Endodermal cell (in vitro differentiated cells): ENCODE data around the gene AP1B1. TPM values are rescaled to one million over a fixed set of nuclear protein-coding genes. Genes with fewer than 3 reads are reported as not detected.
"Not testable (repeated sequence)": the region's sequence is repeated elsewhere in the genome, so short reads cannot be mapped to it uniquely, and the experiment has no call there.

Source experiments
- DNase-seq: peaks from one replicate; pipeline ENCODE4 v3.0.0-alpha.2; 2017
- H3K27ac ChIP-seq: 2 replicates; pipeline ENCODE4 v1.5.1; 2013; ENCODE audit warnings: mild to moderate bottlenecking, low read depth, low read length, moderate library complexity
- H3K27me3 ChIP-seq: 2 replicates; pipeline ENCODE4 v1.6.1; 2013; ENCODE audit warnings: mild to moderate bottlenecking, low read length, moderate library complexity; ENCODE audit not compliant: insufficient read depth, control insufficient read depth, poor library complexity, severe bottlenecking
- H3K36me3 ChIP-seq: 2 replicates; pipeline ENCODE4 v1.7.0; 2013; ENCODE audit warnings: mild to moderate bottlenecking, low read length, moderate library complexity; ENCODE audit not compliant: control insufficient read depth, insufficient read depth
- H3K4me1 ChIP-seq: one replicate; pipeline ENCODE4 v1.7.0; 2013; ENCODE audit warnings: low read length; ENCODE audit not compliant: control insufficient read depth, insufficient read depth
- H3K4me3 ChIP-seq: 2 replicates; pipeline ENCODE4 v1.5.1; 2013; ENCODE audit warnings: mild to moderate bottlenecking, low read length, moderate library complexity
- H3K9ac ChIP-seq: 2 replicates; pipeline ENCODE4 v1.6.1; 2013; ENCODE audit warnings: mild to moderate bottlenecking, low read length, moderate library complexity; ENCODE audit not compliant: poor library complexity, severe bottlenecking; ENCODE audit errors: extremely low read depth
- H3K9me3 ChIP-seq: 2 replicates; pipeline ENCODE4 v1.6.1; 2013; ENCODE audit warnings: mild to moderate bottlenecking, low read length, moderate library complexity; ENCODE audit not compliant: control insufficient read depth
- H3K27ac Mint-ChIP-seq: 2 replicates; pipeline ENCODE4 v1.8.0; 2020; ENCODE audit warnings: mixed read lengths
- H3K27me3 Mint-ChIP-seq: 2 replicates; pipeline ENCODE4 v1.8.0; 2021; ENCODE audit warnings: mild to moderate bottlenecking, mixed read lengths; ENCODE audit not compliant: insufficient read depth
- H3K36me3 Mint-ChIP-seq: 2 replicates; pipeline ENCODE4 v1.8.0; 2020; ENCODE audit warnings: low read depth, mixed read lengths
- H3K4me1 Mint-ChIP-seq: 2 replicates; pipeline ENCODE4 v1.8.0; 2020; ENCODE audit warnings: mixed read lengths
- H3K4me3 Mint-ChIP-seq: 2 replicates; pipeline ENCODE4 v1.8.0; 2020; ENCODE audit warnings: mild to moderate bottlenecking, moderate library complexity, mixed read lengths
- H3K9me3 Mint-ChIP-seq: 2 replicates; pipeline ENCODE4 v1.8.0; 2020; ENCODE audit warnings: mild to moderate bottlenecking, mixed read lengths
- CTCF ChIP-seq: fragments of 200-600 bp; sonication (generic); conservative IDR thresholded peaks from 2 replicates; pipeline ENCODE4 v1.5.0; 2021; ENCODE audit warnings: antibody characterized with exemption, mild to moderate bottlenecking
- WGBS, 2 experiments: methylation state at CpG; one replicate each; pipeline versions ENCODE4 v1.1.5 to v1.1.7; 2013; ENCODE audit warnings: missing lambda C conversion rate in 2 of 2, mixed read lengths in 1 of 2; ENCODE audit not compliant: insufficient coverage in 1 of 2, insufficient read length in 1 of 2; 5-methylcytosine and 5-hydroxymethylcytosine counted together
- total RNA-seq, 2 donors: library from RNA; stranded (reverse); fragmentation: NEBNext Ultra II Directional in 1 of 2; extraction: Animal tissue kit (Norgen Biotek cat#: 25700) in 1 of 2; gene quantifications; 2 replicates in 1 of 2; 3 replicates in 1 of 2; pipeline ENCODE4 v1.2.1, GENCODE V29; 2021

Gene AP1B1
- total RNA-seq, 2 donors from 2014 or later: 64.9 to 76.6 TPM

- Histone ChIP-seq H3K4me3 (no peak overlapping the region), H3K27me3 (no peaks in the 10 kb centered on the region), H3K4me1 (peaks cover 10% of the 10 kb centered on the region), H3K27ac (no peak overlapping the region), H3K9ac (no peak overlapping the region), H3K9me3 (no peaks in the 10 kb centered on the region), H3K36me3 (peaks cover 47% of the 10 kb centered on the region)
- DNase-seq: no peak
- no peak overlapping the region for H3K4me3 Mint-ChIP-seq
- H3K27ac Mint-ChIP-seq: peak overlapping the region; percentile 39
- no peaks in the 10 kb centered on the region for H3K27me3 Mint-ChIP-seq
- no peak for TF ChIP-seq CTCF
- 95 to 97% methylated on average over 7 of the region's 7 CpGs for WGBS, 2 experiments
- H3K36me3 Mint-ChIP-seq: peaks cover 26% of the 10 kb centered on the region
- H3K9me3 Mint-ChIP-seq: no peaks in the 10 kb centered on the region
- H3K4me1 Mint-ChIP-seq: peaks cover 15% of the 10 kb centered on the region
These were observed 9.1 kb downstream of the AP1B1 start for GRCh38 chr22:29379258-29379657.

GRCh38 chr22:29377979-29378378 lies 10.4 kb downstream of the AP1B1 start:
- DNase-seq: no peak
- Mint-ChIP-seq H3K27me3 (no peaks in the 10 kb centered on the region), H3K9me3 (no peaks in the 10 kb centered on the region), H3K27ac (no peak overlapping the region), H3K4me3 (no peak overlapping the region), H3K36me3 (peaks cover 31% of the 10 kb centered on the region), H3K4me1 (peaks cover 13% of the 10 kb centered on the region)
- Histone ChIP-seq H3K27ac (no peak overlapping the region), H3K9me3 (no peaks in the 10 kb centered on the region), H3K27me3 (no peaks in the 10 kb centered on the region), H3K4me3 (no peak overlapping the region), H3K9ac (no peak overlapping the region), H3K4me1 (peaks cover 6% of the 10 kb centered on the region), H3K36me3 (peaks cover 49% of the 10 kb centered on the region)
- no peak for TF ChIP-seq CTCF
- 95 to 98% methylated on average over 5 to 7 of the region's 7 CpGs for WGBS, 2 experiments

- H3K27ac Mint-ChIP-seq, H3K4me3 Mint-ChIP-seq, H3K4me3 ChIP-seq, H3K4me1 Mint-ChIP-seq, H3K27me3 Mint-ChIP-seq, H3K27me3 ChIP-seq, DNase-seq, H3K4me1 ChIP-seq, H3K9ac ChIP-seq, H3K27ac ChIP-seq, H3K9me3 ChIP-seq, H3K9me3 Mint-ChIP-seq: not testable (repeated sequence)
- peaks cover 31% of the 10 kb centered on the region for H3K36me3 Mint-ChIP-seq
- H3K36me3 ChIP-seq: peaks cover 49% of the 10 kb centered on the region
- 88 to 96% methylated on average over 4 to 5 of the region's 5 CpGs for WGBS, 2 experiments
These were observed 11.7 kb downstream of the AP1B1 start for GRCh38 chr22:29376705-29377104.
